Measurements from ENCODE around the gene CGB2. TPM values are rescaled to one million over a fixed set of nuclear protein-coding genes. Genes with fewer than 3 reads are reported as not detected.
A peak's percentile ranks its signal among the peaks of the same experiment; 100 is the strongest.

The CGB2 gene
- total RNA-seq, 2 donors from 2014 or later = not detected

- DNase-seq = no peak
- H3K4me3 ChIP-seq = no peak overlapping the region
- intact Hi-C loops (cut with DNase I) = no loop called here
- H3K9me3 ChIP-seq = no peaks in the 10 kb centered on the region
- TF ChIP-seq CTCF (IDR thresholded peaks at IDR 0.05) = no peak
- peaks cover 13% of the 10 kb centered on the region for H3K27me3 ChIP-seq
- H3K27ac ChIP-seq = no peak overlapping the region
- no peaks in the 10 kb centered on the region for H3K36me3 ChIP-seq
- H3K9ac ChIP-seq (ENCODE audit: low read depth in 2 of 2, low read length in 2 of 2) = no peak overlapping the region
- H3K4me1 ChIP-seq = no peaks in the 10 kb centered on the region
These were observed 32.4 kb downstream of the CGB2 start for GRCh38 chr19:49064029-49064629.

- Histone ChIP-seq H3K36me3 (no peaks in the 10 kb centered on the region), H3K9me3 (no peaks in the 10 kb centered on the region), H3K27ac (no peak within 1 kb of the TSS), H3K9ac (ENCODE audit: low read depth in 2 of 2, low read length in 2 of 2) (no peak within 1 kb of the TSS), H3K4me3 (peak within 1 kb of the TSS; percentile 8), H3K4me1 (no peaks in the 10 kb centered on the region), H3K27me3 (peaks cover 13% of the 10 kb centered on the region)
- intact Hi-C loops (cut with DNase I) = no loop called here
- DNase-seq = peak; percentile 20
- TF ChIP-seq CTCF (IDR thresholded peaks at IDR 0.05) = no peak
These were observed 33.3 kb downstream of the CGB2 start, which contains the start of gene NTF4 for GRCh38 chr19:49064768-49065611. TSS of gene NTF4 (minus strand) at chr19:49064818. CDS start at chr19:49061997, 2,821 bp downstream.

- intact Hi-C loops (cut with DNase I) = no loop called here
- DNase-seq = no peak
These were observed 34.3 kb downstream of the CGB2 start for GRCh38 chr19:49065905-49066512.

GRCh38 chr19:49067554-49067953 lies 35.9 kb downstream of the CGB2 start:
- H3K27me3 ChIP-seq = peaks cover 31% of the 10 kb centered on the region
- H3K4me1 ChIP-seq = no peaks in the 10 kb centered on the region
- no peak for TF ChIP-seq CTCF (IDR thresholded peaks at IDR 0.05)
- no peak overlapping the region for H3K27ac ChIP-seq
- no peak overlapping the region for H3K4me3 ChIP-seq
- intact Hi-C loops (cut with DNase I) = no loop called here
- H3K9ac ChIP-seq (ENCODE audit: low read depth in 2 of 2, low read length in 2 of 2) = no peak overlapping the region
- no peak for DNase-seq
- H3K9me3 ChIP-seq = no peaks in the 10 kb centered on the region
- H3K36me3 ChIP-seq = no peaks in the 10 kb centered on the region

More at GRCh38 chr19:49065905-49066512, 34.3 kb downstream of the CGB2 start:
- Histone ChIP-seq H3K27me3 (peaks cover 19% of the 10 kb centered on the region), H3K36me3 (no peaks in the 10 kb centered on the region), H3K9ac (ENCODE audit: low read depth in 2 of 2, low read length in 2 of 2) (no peak overlapping the region), H3K9me3 (no peaks in the 10 kb centered on the region), H3K4me3 (no peak overlapping the region), H3K27ac (no peak overlapping the region), H3K4me1 (no peaks in the 10 kb centered on the region)
- no peak for TF ChIP-seq CTCF (IDR thresholded peaks at IDR 0.05)

- no peak for TF ChIP-seq CTCF (IDR thresholded peaks at IDR 0.05)
- DNase-seq = no peak
- no peak overlapping the region for H3K4me3 ChIP-seq
- H3K9me3 ChIP-seq = no peaks in the 10 kb centered on the region
- no peaks in the 10 kb centered on the region for H3K36me3 ChIP-seq
- no peaks in the 10 kb centered on the region for H3K4me1 ChIP-seq
- H3K27me3 ChIP-seq = peaks cover 45% of the 10 kb centered on the region
- intact Hi-C loops (cut with DNase I) = no loop called here
- no peak overlapping the region for H3K9ac ChIP-seq (ENCODE audit: low read depth in 2 of 2, low read length in 2 of 2)
- H3K27ac ChIP-seq = no peak overlapping the region
These were observed 37.3 kb downstream of the CGB2 start for GRCh38 chr19:49069026-49069425.
